Activated naive CD4-positive, alpha-beta T cell treated with anti-CD3 and anti-CD28 coated beads for 36 hours (primary cell): ENCODE data around the gene NACAD. TPM values are rescaled to one million over a fixed set of nuclear protein-coding genes. Genes with fewer than 3 reads are reported as not detected.
A peak's percentile ranks its signal among the peaks of the same experiment; 100 is the strongest.

Experiments used
- CTCF ChIA-PET: fragments of 350-600 bp; sonication (Branson Sonifier 250); formaldehyde crosslinking; loops from one replicate; lab custom pipeline; 2021; ENCODE audit warnings: antibody characterized with exemption; lab: Charles Lee
- DNase-seq: peaks from one replicate; pipeline ENCODE4 v3.0.0-alpha.2; 2020
- H3K27ac Mint-ChIP-seq: one replicate; pipeline ENCODE4 v1.8.0; 2021; ENCODE audit warnings: mild to moderate bottlenecking, mixed read lengths
- H3K27me3 Mint-ChIP-seq: one replicate; pipeline ENCODE4 v1.8.0; 2021; ENCODE audit warnings: low read depth, mixed read lengths
- H3K36me3 Mint-ChIP-seq: one replicate; pipeline ENCODE4 v1.8.0; 2021; ENCODE audit warnings: low read depth, mixed read lengths
- H3K4me1 Mint-ChIP-seq: one replicate; pipeline ENCODE4 v1.8.0; 2021; ENCODE audit warnings: low read depth, mixed read lengths
- H3K4me3 Mint-ChIP-seq: one replicate; pipeline ENCODE4 v1.8.0; 2021; ENCODE audit warnings: mild to moderate bottlenecking, moderate library complexity, mixed read lengths
- H3K9me3 Mint-ChIP-seq: one replicate; pipeline ENCODE4 v1.8.0; 2021; ENCODE audit warnings: mixed read lengths
- intact Hi-C: fragments of 100-400 bp; cut with micrococcal nuclease; formaldehyde crosslinking; loops from one replicate; pipeline ENCODE4 v1.15.1; 2023
- total RNA-seq, 2 experiments: library from RNA; stranded (reverse); gene quantifications; one replicate each; pipeline ENCODE4 v1.2.3, GENCODE V29; 2021

The NACAD gene
- total RNA-seq, 2 experiments from 2014 or later: 0.05 TPM

DNA sequence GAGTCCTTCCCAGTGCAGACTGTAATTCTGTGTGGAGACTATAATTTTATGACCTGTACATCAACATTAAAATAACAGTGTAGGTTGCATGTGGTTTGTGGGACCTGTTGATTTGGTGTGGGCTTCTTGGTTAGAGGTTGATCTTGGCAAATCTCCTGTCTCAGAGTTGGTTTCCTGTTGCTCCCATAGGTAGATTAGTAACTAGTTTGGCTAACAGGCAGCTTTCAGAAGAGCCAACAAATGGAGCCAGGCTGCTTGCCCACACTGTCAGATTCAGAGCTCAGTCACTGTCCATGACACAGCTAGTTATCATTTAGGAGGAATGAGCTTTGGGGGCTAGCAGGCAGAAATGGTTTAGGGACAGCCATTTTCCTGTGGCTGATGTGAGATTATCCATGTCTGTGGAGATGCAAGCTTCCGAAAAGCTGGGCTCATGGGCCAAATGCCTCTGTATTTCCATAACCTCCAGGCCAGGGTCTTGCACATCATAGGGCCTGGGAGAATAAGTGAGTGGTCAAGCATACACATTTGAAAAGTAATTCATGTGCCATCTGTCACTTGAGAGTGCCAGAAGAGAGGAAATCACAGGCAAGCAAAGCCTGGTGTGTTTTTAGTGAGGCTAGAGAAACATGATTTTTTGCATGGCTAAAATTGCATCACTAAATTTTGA, 55.4 kb downstream of the NACAD start:
- H3K4me1 Mint-ChIP-seq: peaks cover 79% of the 10 kb centered on the region
- no peaks in the 10 kb centered on the region for H3K27me3 Mint-ChIP-seq
- no peak for DNase-seq
- H3K4me3 Mint-ChIP-seq: no peak overlapping the region
- intact Hi-C loops: no loop called here
- H3K9me3 Mint-ChIP-seq: no peaks in the 10 kb centered on the region
- CTCF ChIA-PET: interaction anchor here (1.0 to 2.4 kb wide), 4 partner anchors 18 to 102 kb away, joined by 3 to 11 read pairs (median 6); no protein-coding TSS in a partner anchor
- H3K36me3 Mint-ChIP-seq: peaks cover 18% of the 10 kb centered on the region
- peak overlapping the region; percentile 84 for H3K27ac Mint-ChIP-seq

DNA sequence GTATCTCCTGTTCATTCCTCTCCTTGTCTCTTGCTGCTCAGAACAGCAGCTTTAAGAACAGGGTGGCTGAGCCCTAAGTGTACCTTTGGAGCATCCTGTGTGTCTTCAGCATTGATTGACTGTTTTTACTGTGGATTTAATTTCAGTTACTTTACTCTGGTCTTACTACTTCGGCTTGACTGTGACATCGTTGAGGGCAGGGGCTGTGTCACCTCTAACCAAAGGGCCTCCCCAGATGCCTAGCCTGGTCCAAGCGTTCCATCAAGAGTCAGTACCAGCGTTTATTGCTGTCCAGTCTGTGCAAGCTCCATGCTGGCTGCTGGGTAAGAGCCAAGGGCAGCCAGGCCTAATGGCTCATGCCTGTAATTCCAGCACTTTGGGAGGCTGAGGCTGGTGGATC, 56.3 kb downstream of the NACAD start:
- Mint-ChIP-seq H3K4me1 (peaks cover 81% of the 10 kb centered on the region), H3K27ac (peak overlapping the region; percentile 84), H3K27me3 (no peaks in the 10 kb centered on the region), H3K4me3 (no peak overlapping the region), H3K9me3 (no peaks in the 10 kb centered on the region), H3K36me3 (peaks cover 23% of the 10 kb centered on the region)
- CTCF ChIA-PET: interaction anchor here (1.0 to 2.4 kb wide), 3 partner anchors 11 to 59 kb away, joined by 4 to 11 read pairs (median 4); no protein-coding TSS in a partner anchor
- no peak for DNase-seq
- intact Hi-C loops: no loop called here

DNA sequence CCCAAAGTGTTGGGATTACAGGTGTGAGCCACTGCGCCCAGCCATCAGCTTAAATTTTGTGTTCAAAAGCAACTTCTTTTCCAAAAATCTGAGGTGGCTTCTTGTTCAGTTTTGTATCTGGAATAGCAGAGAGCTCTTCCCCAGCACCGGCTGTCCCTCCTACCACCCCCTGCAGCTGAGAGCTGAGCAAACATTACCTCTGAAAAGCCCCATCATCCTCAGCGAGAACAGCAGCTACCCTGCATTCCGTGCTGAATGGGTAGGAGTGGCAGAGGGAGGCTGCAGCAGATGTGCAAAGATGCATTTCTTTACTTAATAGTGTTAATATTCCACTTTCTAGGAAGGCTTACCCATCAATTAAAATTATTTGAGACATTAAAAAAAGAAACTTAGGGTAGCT, 56.9 kb downstream of the NACAD start:
- peaks cover 84% of the 10 kb centered on the region for H3K4me1 Mint-ChIP-seq
- intact Hi-C loops: no loop called here
- H3K9me3 Mint-ChIP-seq: no peaks in the 10 kb centered on the region
- H3K4me3 Mint-ChIP-seq: no peak overlapping the region
- H3K27me3 Mint-ChIP-seq: no peaks in the 10 kb centered on the region
- CTCF ChIA-PET: interaction anchor here (1.0 to 2.4 kb wide), 3 partner anchors 10 to 59 kb away, joined by 4 to 11 read pairs (median 4); no protein-coding TSS in a partner anchor
- peak overlapping the region; percentile 84 for H3K27ac Mint-ChIP-seq
- peak; percentile 26 for DNase-seq
- peaks cover 28% of the 10 kb centered on the region for H3K36me3 Mint-ChIP-seq

Other genes starting within 250 kb of the NACAD start
- gene H2AZ2, start 240.9 kb downstream of the NACAD start, total RNA-seq: 100 to 1,000 TPM; 344 to 361 TPM
- gene PURB, start 203.4 kb downstream of the NACAD start, total RNA-seq: 10 to 100 TPM; 12.9 to 13.1 TPM
- gene MYO1G, start 110.0 kb downstream of the NACAD start, total RNA-seq: 100 to 1,000 TPM; 391 to 406 TPM
- 10 to 100 TPM; 87.9 to 88.3 TPM for gene CCM2, start 88.8 kb downstream of the NACAD start, total RNA-seq
- gene TBRG4, start 22.7 kb upstream of the NACAD start, total RNA-seq: 100 to 1,000 TPM; 127 to 136 TPM
- gene RAMP3, start 68.8 kb upstream of the NACAD start, total RNA-seq: not detected